ENCODE measurements around the gene C16orf92.

C16orf92 gene

GRCh38 chr16:30060836-30061554, 38.0 kb downstream of the C16orf92 start:
- DNase-seq (ENCODE audit: low spot score) = no peak

DNA sequence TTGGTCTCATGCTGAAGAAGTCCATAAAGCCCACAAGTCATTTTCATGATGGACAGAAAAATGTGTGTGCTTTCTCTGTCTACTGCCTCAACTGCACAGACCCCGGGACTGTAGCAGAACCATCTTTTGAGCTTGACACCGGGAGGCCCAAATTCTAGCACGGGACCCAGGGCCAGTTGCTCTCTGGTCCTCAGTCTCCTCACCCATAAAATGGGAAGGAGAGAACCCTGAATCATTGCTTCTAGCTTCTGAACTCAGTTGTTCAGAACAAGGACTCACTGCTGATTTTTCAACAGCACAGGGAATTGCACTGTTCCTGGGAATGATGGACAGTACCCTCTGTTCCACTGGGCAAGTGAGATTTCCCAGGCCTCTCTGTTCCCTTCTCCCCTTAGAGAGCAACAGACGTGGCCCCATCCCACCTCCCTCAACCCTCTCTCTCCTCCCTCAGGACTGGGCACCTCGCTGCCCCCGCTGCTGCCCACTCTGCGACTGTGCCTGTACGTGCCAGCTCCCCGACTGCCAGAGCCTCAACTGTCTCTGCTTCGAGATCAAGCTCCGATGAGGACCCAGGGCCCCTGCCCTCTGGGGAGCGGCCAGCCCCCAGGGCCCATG, 40.4 kb downstream of the C16orf92 start:
- DNase-seq (ENCODE audit: low spot score) = no peak

- peak; percentile 78 for DNase-seq (ENCODE audit: low spot score)
Observed at GRCh38 chr16:30063893-30064728, 41.1 kb downstream of the C16orf92 start.

GRCh38 chr16:30064729-30065101, 41.7 kb downstream of the C16orf92 start:
- no peak for DNase-seq (ENCODE audit: low spot score)

DNA sequence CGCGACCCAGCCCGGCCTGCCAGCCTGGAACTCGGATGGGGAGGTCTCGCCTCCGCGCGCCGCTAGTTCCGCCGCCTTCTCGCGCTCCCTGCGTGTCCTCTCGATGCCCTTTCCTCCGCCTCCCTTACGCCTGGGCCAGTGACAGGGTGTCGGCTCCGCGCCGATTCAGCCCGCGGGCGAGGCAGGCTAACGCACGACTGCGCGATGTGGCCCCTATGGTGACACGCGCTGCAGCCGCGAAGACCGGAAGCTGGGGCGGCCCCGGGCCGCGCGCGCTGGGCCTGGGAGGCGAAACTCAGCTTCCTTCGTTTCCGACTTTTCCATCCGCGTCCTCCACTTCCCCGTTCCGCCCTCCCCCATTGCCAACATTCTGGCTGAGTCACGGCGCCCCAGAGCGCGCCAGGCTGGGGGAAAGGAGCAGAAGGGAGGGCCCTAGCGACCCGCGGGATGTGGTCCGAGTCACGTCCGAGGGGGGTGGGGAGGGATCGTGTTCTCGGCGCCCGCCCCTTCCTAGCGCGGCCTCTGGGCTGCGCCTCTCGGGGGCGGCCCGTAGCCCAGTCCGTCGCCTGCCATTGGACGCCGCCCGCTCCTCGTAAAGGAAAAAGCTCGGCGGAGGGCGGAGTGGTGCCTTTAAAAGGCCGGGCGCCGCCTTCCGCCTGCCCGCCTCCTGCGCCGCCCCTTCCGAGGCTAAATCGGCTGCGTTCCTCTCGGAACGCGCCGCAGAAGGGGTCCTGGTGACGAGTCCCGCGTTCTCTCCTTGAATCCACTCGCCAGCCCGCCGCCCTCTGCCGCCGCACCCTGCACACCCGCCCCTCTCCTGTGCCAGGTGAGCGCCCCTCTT, 42.3 kb downstream of the C16orf92 start, which contains the start of gene ALDOA:
TSS of gene ALDOA (plus strand) at position 659 of the 841 bp plus-strand sequence. CDS start 1,138 bp downstream, outside the sequence.
- peak; percentile 97 for DNase-seq (ENCODE audit: low spot score)

- no peak for DNase-seq (ENCODE audit: low spot score)
Observed at GRCh38 chr16:30065943-30066760, 43.2 kb downstream of the C16orf92 start.

DNA sequence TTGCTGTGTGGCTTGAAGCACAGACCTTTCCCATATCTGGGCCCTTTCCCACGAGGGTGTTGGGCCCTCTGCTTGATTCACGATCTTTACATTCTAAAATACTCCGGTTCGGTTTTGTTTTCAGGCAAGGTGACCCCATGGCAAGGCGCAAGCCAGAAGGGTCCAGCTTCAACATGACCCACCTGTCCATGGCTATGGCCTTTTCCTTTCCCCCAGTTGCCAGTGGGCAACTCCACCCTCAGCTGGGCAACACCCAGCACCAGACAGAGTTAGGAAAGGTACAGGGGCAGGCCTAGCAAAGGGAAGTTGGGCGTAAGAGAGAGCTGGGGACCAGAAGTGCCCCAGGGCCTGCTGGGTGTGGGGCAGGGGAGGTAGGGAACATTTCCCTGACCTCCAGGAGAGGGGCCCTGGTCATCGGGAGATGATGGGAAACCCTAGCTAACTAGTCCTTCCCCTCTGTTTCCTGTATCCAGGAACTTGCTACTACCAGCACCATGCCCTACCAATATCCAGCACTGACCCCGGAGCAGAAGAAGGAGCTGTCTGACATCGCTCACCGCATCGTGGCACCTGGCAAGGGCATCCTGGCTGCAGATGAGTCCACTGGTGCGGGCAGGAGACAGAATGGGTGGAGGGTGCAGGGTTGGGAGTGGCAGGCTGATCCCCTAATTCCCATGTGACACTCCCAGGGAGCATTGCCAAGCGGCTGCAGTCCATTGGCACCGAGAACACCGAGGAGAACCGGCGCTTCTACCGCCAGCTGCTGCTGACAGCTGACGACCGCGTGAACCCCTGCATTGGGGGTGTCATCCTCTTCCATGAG, 44.0 kb downstream of the C16orf92 start:
- DNase-seq (ENCODE audit: low spot score) = no peak

GRCh38 chr16:30067584-30067916, 44.6 kb downstream of the C16orf92 start:
- no peak for DNase-seq (ENCODE audit: low spot score)

- DNase-seq (ENCODE audit: low spot score) = no peak
Observed at GRCh38 chr16:30068333-30068732, 45.3 kb downstream of the C16orf92 start.

DNA sequence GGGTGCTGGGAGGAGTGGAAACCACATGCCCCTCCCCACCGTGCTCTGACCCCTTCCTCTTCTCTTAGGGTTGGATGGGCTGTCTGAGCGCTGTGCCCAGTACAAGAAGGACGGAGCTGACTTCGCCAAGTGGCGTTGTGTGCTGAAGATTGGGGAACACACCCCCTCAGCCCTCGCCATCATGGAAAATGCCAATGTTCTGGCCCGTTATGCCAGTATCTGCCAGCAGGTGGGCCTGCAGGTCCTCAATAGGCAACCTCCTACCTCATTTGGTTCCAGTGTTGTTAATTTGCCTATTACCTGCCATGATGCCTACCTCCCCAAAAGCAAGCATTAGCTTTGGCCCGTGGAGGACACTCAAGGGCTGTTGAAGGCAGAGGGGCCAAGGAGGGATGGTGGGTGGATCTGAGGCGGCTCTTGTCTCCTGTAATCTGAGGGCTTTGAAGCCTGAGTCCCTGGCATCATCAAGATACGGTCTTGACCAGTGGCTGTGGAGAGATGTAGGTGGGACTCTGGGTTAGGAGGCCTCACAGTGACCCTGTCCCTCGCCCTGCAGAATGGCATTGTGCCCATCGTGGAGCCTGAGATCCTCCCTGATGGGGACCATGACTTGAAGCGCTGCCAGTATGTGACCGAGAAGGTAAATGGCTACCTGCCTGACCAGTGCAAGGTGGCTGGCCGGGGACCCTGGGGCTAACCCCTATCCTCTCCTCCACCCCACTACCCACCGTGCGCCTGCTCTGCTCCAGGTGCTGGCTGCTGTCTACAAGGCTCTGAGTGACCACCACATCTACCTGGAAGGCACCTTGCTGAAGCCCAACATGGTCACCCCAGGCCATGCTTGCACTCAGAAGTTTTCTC, 46.0 kb downstream of the C16orf92 start:
- DNase-seq (ENCODE audit: low spot score) = peak; percentile 45

DNA sequence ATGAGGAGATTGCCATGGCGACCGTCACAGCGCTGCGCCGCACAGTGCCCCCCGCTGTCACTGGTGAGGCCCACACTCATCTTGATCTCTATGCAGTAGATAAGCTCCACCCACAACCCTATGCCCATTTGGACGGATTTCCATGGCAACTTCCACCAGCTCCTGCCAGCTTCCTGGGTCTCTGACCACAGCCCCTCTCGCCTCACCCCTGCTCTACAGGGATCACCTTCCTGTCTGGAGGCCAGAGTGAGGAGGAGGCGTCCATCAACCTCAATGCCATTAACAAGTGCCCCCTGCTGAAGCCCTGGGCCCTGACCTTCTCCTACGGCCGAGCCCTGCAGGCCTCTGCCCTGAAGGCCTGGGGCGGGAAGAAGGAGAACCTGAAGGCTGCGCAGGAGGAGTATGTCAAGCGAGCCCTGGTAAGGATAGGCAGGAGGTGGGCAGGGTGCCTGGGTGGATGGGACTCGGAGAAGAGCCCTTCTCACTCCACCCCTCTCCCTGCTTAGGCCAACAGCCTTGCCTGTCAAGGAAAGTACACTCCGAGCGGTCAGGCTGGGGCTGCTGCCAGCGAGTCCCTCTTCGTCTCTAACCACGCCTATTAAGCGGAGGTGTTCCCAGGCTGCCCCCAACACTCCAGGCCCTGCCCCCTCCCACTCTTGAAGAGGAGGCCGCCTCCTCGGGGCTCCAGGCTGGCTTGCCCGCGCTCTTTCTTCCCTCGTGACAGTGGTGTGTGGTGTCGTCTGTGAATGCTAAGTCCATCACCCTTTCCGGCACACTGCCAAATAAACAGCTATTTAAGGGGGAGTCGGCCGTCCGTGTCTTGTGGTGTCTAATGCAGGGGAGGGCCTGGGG, 46.8 kb downstream of the C16orf92 start:
- no peak for DNase-seq (ENCODE audit: low spot score)

DNA sequence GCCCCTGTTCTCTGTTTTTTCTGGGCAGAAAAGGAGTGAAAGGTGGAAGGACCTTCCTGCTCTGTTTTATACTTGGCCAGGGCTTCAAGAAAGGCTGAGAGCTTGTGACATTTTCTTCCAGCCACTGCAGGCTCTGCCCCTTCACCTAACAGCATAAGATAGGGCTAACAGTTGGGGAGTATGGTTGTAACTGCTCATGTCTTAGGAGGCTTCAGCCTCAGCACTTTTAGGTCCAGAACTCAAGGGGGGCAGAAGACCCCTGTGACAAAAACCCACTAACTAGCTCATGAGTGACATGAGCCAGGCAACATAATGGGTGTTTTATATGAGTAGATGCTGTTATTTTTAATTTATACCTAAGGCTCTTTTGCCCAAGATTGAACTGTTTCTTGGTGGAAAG, 47.5 kb downstream of the C16orf92 start:
- DNase-seq (ENCODE audit: low spot score) = no peak

All from activated CD4-positive, alpha-beta T cell treated with anti-CD3 and anti-CD28 coated beads, Interleukin-2, Interleukin-4, amounts not matched to agents 100 ng/mL and 50 ng/mL, durations not matched to agents 16 hours and 8 hours (primary cell).